G401.6 (cell line): ENCODE results near the gene MARCHF3.
"Not testable (repeated sequence)": the region's sequence is repeated elsewhere in the genome, so short reads cannot be mapped to it uniquely, and the experiment has no call there.

Source experiments
- FAIRE-seq: peaks from 2 replicates; lab custom pipeline; 2012; peaks lifted over from hg19 to GRCh38; lab: Jason Lieb, UNC

Gene MARCHF3

GRCh38 chr5:127011961-127012644 lies 18.3 kb downstream of the MARCHF3 start:
- FAIRE-seq: no peak

GRCh38 chr5:127011153-127011552 lies 19.2 kb downstream of the MARCHF3 start:
- FAIRE-seq: no peak

- FAIRE-seq: no peak
Observed at GRCh38 chr5:127010362-127010761, 20.0 kb downstream of the MARCHF3 start.

GRCh38 chr5:127009784-127010183 lies 20.6 kb downstream of the MARCHF3 start:
- FAIRE-seq: no peak

GRCh38 chr5:127008300-127008975 lies 21.9 kb downstream of the MARCHF3 start:
- FAIRE-seq: no peak

- no peak for FAIRE-seq
Observed at GRCh38 chr5:127007522-127007921, 22.8 kb downstream of the MARCHF3 start.

- no peak for FAIRE-seq
Observed at GRCh38 chr5:127006744-127007143, 23.6 kb downstream of the MARCHF3 start.

GRCh38 chr5:127005282-127005681 lies 25.1 kb downstream of the MARCHF3 start:
- not testable (repeated sequence) for FAIRE-seq

- FAIRE-seq: no peak
Observed at GRCh38 chr5:127004721-127005120, 25.6 kb downstream of the MARCHF3 start.

GRCh38 chr5:127003798-127004495 lies 26.4 kb downstream of the MARCHF3 start:
- no peak for FAIRE-seq

- no peak for FAIRE-seq
Observed at GRCh38 chr5:127002390-127002789, 28.0 kb downstream of the MARCHF3 start.

- FAIRE-seq: no peak
Observed at GRCh38 chr5:127001621-127002296, 28.6 kb downstream of the MARCHF3 start.

GRCh38 chr5:126998895-126999570 lies 31.3 kb downstream of the MARCHF3 start:
- FAIRE-seq: no peak

- no peak for FAIRE-seq
Observed at GRCh38 chr5:126998201-126998631, 32.1 kb downstream of the MARCHF3 start.

GRCh38 chr5:126995689-126996088 lies 34.7 kb downstream of the MARCHF3 start:
- no peak for FAIRE-seq

GRCh38 chr5:126995039-126995438 lies 35.3 kb downstream of the MARCHF3 start:
- no peak for FAIRE-seq

GRCh38 chr5:126994485-126994884 lies 35.9 kb downstream of the MARCHF3 start:
- FAIRE-seq: no peak

GRCh38 chr5:126988021-126988569 lies 42.3 kb downstream of the MARCHF3 start:
- no peak for FAIRE-seq

- no peak for FAIRE-seq
Observed at GRCh38 chr5:126987271-126987899, 43.0 kb downstream of the MARCHF3 start.

GRCh38 chr5:126984632-126985031 lies 45.7 kb downstream of the MARCHF3 start:
- no peak for FAIRE-seq

GRCh38 chr5:126983874-126984266 lies 46.5 kb downstream of the MARCHF3 start:
- FAIRE-seq: no peak
